H9 (cell line): ENCODE measurements around the gene MRPL14. TPM values are rescaled to one million over a fixed set of nuclear protein-coding genes. Genes with fewer than 3 reads are reported as not detected.
A peak's percentile ranks its signal among the peaks of the same experiment; 100 is the strongest.

ENCODE experiments used
- DNase-seq: peaks from one replicate; pipeline ENCODE4 v3.0.0-alpha.2; 2017
- H2AFZ ChIP-seq: one replicate; pipeline ENCODE4 v1.6.1; 2013; ENCODE audit warnings: mild to moderate bottlenecking, low read length, control low read depth, moderate library complexity
- H2AK5ac ChIP-seq: 2 replicates; pipeline ENCODE4 v1.6.1; 2013; ENCODE audit warnings: low read length, control low read depth, mixed read lengths; ENCODE audit not compliant: insufficient read length
- H2BK120ac ChIP-seq: one replicate; pipeline ENCODE4 v1.6.1; 2013; ENCODE audit warnings: low read depth, mild to moderate bottlenecking, low read length, control low read depth, inconsistent platforms; ENCODE audit not compliant: poor library complexity, severe bottlenecking
- H2BK12ac ChIP-seq: 2 replicates; pipeline ENCODE4 v1.6.1; 2013; ENCODE audit warnings: low read length, control low read depth, mixed read lengths, low read depth; ENCODE audit not compliant: insufficient read length
- H2BK15ac ChIP-seq: 2 replicates; pipeline ENCODE4 v1.6.1; 2013; ENCODE audit warnings: low read depth, low read length, control low read depth
- H2BK20ac ChIP-seq: one replicate; pipeline ENCODE4 v1.6.1; 2013; ENCODE audit warnings: low read depth, mild to moderate bottlenecking, low read length, control low read depth, inconsistent platforms; ENCODE audit not compliant: poor library complexity, severe bottlenecking
- H2BK5ac ChIP-seq: 2 replicates; pipeline ENCODE4 v1.6.1; 2013; ENCODE audit warnings: low read length, control low read depth, mixed read lengths; ENCODE audit not compliant: insufficient read length
- H3K14ac ChIP-seq: 2 replicates; pipeline ENCODE4 v1.6.1; 2013; ENCODE audit warnings: low read length, control low read depth; ENCODE audit not compliant: insufficient read depth
- H3K18ac ChIP-seq: 2 replicates; pipeline ENCODE4 v1.6.1; 2013; ENCODE audit warnings: low read depth, mild to moderate bottlenecking, mixed read lengths, low read length, control low read depth; ENCODE audit not compliant: insufficient read length
- H3K23ac ChIP-seq: 2 replicates; pipeline ENCODE4 v1.6.1; 2013; ENCODE audit warnings: low read length, control low read depth, mixed read lengths, low read depth; ENCODE audit not compliant: insufficient read length
- H3K23me2 ChIP-seq: 2 replicates; pipeline ENCODE4 v1.6.1; 2013; ENCODE audit warnings: low read depth, mild to moderate bottlenecking, mixed read lengths, low read length, control low read depth; ENCODE audit not compliant: insufficient read length, poor library complexity, severe bottlenecking
- H3K27ac ChIP-seq: 2 replicates; pipeline ENCODE4 v1.5.1; 2013; ENCODE audit warnings: low read length, control low read depth, mixed read lengths, low read depth; ENCODE audit not compliant: insufficient read length
- H3K27me3 ChIP-seq: 2 replicates; pipeline ENCODE4 v1.6.1; 2013; ENCODE audit warnings: low read length, control low read depth, inconsistent platforms; ENCODE audit not compliant: insufficient read depth
- H3K4ac ChIP-seq: 2 replicates; pipeline ENCODE4 v1.6.1; 2013; ENCODE audit warnings: low read depth, mild to moderate bottlenecking, control low read depth, inconsistent platforms, low read length, moderate library complexity
- H3K4me1 ChIP-seq: 2 replicates; pipeline ENCODE4 v1.6.1; 2013; ENCODE audit warnings: low read length, control low read depth, inconsistent platforms; ENCODE audit not compliant: insufficient read depth
- H3K4me2 ChIP-seq: 2 replicates; pipeline ENCODE4 v1.6.1; 2013; ENCODE audit warnings: low read length, control low read depth, mixed read lengths; ENCODE audit not compliant: insufficient read length, insufficient read depth
- H3K56ac ChIP-seq: 2 replicates; pipeline ENCODE4 v1.6.1; 2013; ENCODE audit warnings: low read depth, mild to moderate bottlenecking, mixed read lengths, low read length, control low read depth; ENCODE audit not compliant: insufficient read length
- H3K79me1 ChIP-seq: 2 replicates; pipeline ENCODE4 v1.6.1; 2013; ENCODE audit warnings: low read depth, mild to moderate bottlenecking, moderate library complexity, low read length, control low read depth, inconsistent platforms; ENCODE audit not compliant: insufficient read depth, poor library complexity, severe bottlenecking
- H3K79me2 ChIP-seq: 2 replicates; pipeline ENCODE4 v1.6.1; 2013; ENCODE audit warnings: low read length, control low read depth, inconsistent platforms; ENCODE audit not compliant: insufficient read depth
- H3K9ac ChIP-seq: 2 replicates; pipeline ENCODE4 v1.6.1; 2013; ENCODE audit warnings: low read length, control low read depth, mixed read lengths; ENCODE audit not compliant: insufficient read length; ENCODE audit errors: extremely low read depth
- H3K9me3 ChIP-seq: one replicate; pipeline ENCODE4 v1.6.1; 2013; ENCODE audit warnings: low read depth, low read length, inconsistent platforms; ENCODE audit not compliant: control insufficient read depth
- H3T11ph ChIP-seq: one replicate; pipeline ENCODE4 v1.6.1; 2013; ENCODE audit warnings: mild to moderate bottlenecking, low read length, control low read depth, inconsistent platforms
- H4K20me1 ChIP-seq: one replicate; pipeline ENCODE4 v1.6.1; 2013; ENCODE audit not compliant: control insufficient read depth, insufficient read length, insufficient read depth
- H4K5ac ChIP-seq: 2 replicates; pipeline ENCODE4 v1.6.1; 2013; ENCODE audit warnings: low read depth, mild to moderate bottlenecking, mixed read lengths, low read length, control low read depth; ENCODE audit not compliant: insufficient read length
- H4K8ac ChIP-seq: replicated peaks from 2 replicates; pipeline ENCODE4 v1.6.1; 2013; ENCODE audit warnings: low read length, control low read depth, mixed read lengths, low read depth; ENCODE audit not compliant: insufficient read length
- H4K91ac ChIP-seq: 2 replicates; pipeline ENCODE4 v1.6.1; 2013; ENCODE audit warnings: low read depth, mild to moderate bottlenecking, moderate library complexity, mixed read lengths, low read length, control low read depth; ENCODE audit not compliant: insufficient read length
- H3K27ac Mint-ChIP-seq, 3 experiments: 2 replicates in 2 of 3; 3 replicates in 1 of 3; pipeline ENCODE4 v1.8.0; 2020 to 2021; ENCODE audit warnings: mixed read lengths in 3 of 3, mild to moderate bottlenecking in 1 of 3, moderate library complexity in 1 of 3
- H3K27me3 Mint-ChIP-seq: 2 replicates; pipeline ENCODE4 v1.8.0; 2021; ENCODE audit warnings: low read depth, mild to moderate bottlenecking, moderate library complexity, mixed read lengths
- H3K36me3 Mint-ChIP-seq, 3 experiments: 2 replicates in 2 of 3; 3 replicates in 1 of 3; pipeline ENCODE4 v1.8.0; 2020 to 2021; ENCODE audit warnings: low read depth in 3 of 3, mixed read lengths in 3 of 3; ENCODE audit not compliant: insufficient read depth in 1 of 3
- H3K4me1 Mint-ChIP-seq, 2 experiments: 2 replicates each; pipeline ENCODE4 v1.8.0; 2020; ENCODE audit warnings: mixed read lengths in 2 of 2
- H3K4me3 Mint-ChIP-seq, 2 experiments: 2 replicates in 1 of 2; 3 replicates in 1 of 2; pipeline ENCODE4 v1.8.0; 2020 to 2021; ENCODE audit warnings: mild to moderate bottlenecking in 2 of 2, mixed read lengths in 2 of 2, moderate library complexity in 1 of 2
- H3K9me3 Mint-ChIP-seq, 2 experiments: 2 replicates in 1 of 2; 3 replicates in 1 of 2; pipeline ENCODE4 v1.8.0; 2020; ENCODE audit warnings: mild to moderate bottlenecking in 2 of 2, mixed read lengths in 2 of 2, moderate library complexity in 1 of 2
- CTCF ChIP-seq: fragments of 200-600 bp; sonication (generic); conservative IDR thresholded peaks from 3 replicates; pipeline ENCODE4 v1.8.0; 2021; ENCODE audit warnings: antibody characterized with exemption, mild to moderate bottlenecking
- WGBS: extraction: QIAGEN DNeasy Blood & Tissue Kit; methylation state at CpG from one replicate; pipeline ENCODE4 v1.1.7; 2013; ENCODE audit warnings: missing lambda C conversion rate, low lambda C conversion rate, mixed read lengths; ENCODE audit not compliant: insufficient read length; ENCODE audit errors: extremely low coverage; 5-methylcytosine and 5-hydroxymethylcytosine counted together
- total RNA-seq: library from RNA; stranded (reverse); gene quantifications from 2 replicates; pipeline ENCODE4 v1.2.1, GENCODE V29; 2021

MRPL14 gene
- total RNA-seq, 1 experiment from 2014 or later: 80.1 TPM

GRCh38 chr6:44074813-44075646 lies 52.2 kb downstream of the MRPL14 start:
- no peak overlapping the region for H2AFZ ChIP-seq
- Mint-ChIP-seq H3K27ac (peak overlapping the region in 1 of 3 experiments; percentile 52; a peak in 1 of 7 replicates), H3K9me3 (no peaks in the 10 kb centered on the region; a peak in 1 of 5 replicates), H3K27me3 (peaks cover 6% of the 10 kb centered on the region), H3K36me3 (no peaks in the 10 kb centered on the region), H3K4me3 (no peak overlapping the region), H3K4me1 (peaks cover 28 to 39% of the 10 kb centered on the region in 2 experiments)
- no peak overlapping the region for H3K56ac ChIP-seq
- no peak overlapping the region for H2BK12ac ChIP-seq
- H3K18ac ChIP-seq: no peak overlapping the region
- no peak overlapping the region for H2BK20ac ChIP-seq
- H3K79me2 ChIP-seq: no peaks in the 10 kb centered on the region
- H3K9me3 ChIP-seq: no peaks in the 10 kb centered on the region
- H3K79me1 ChIP-seq: no peaks in the 10 kb centered on the region
- H3T11ph ChIP-seq: no peak overlapping the region
- peaks cover 9% of the 10 kb centered on the region for H3K23me2 ChIP-seq
- no peaks in the 10 kb centered on the region for H3K27me3 ChIP-seq
- H3K4ac ChIP-seq: no peak overlapping the region
- H4K5ac ChIP-seq: no peak overlapping the region
- no peak overlapping the region for H4K8ac ChIP-seq
- peak overlapping the region; percentile 73 for H3K4me2 ChIP-seq
- no peak overlapping the region for H4K91ac ChIP-seq
- H3K23ac ChIP-seq: no peak overlapping the region
- peaks cover 5% of the 10 kb centered on the region; the same call in 1 of the 2 replicates for H3K4me1 ChIP-seq
- no peak overlapping the region for H2BK120ac ChIP-seq
- H3K14ac ChIP-seq: no peak overlapping the region
- TF ChIP-seq CTCF: no peak
- no peak overlapping the region for H3K9ac ChIP-seq
- H2AK5ac ChIP-seq: no peak overlapping the region
- H4K20me1 ChIP-seq: no peaks in the 10 kb centered on the region
- no peak for DNase-seq
- no peak overlapping the region for H3K27ac ChIP-seq
- H2BK15ac ChIP-seq: no peak overlapping the region
- no CpG with 5 or more reads among the region's 9 CpGs for WGBS
- H2BK5ac ChIP-seq: no peak overlapping the region
